H1 (cell line): Measurements from ENCODE around the gene MCF2L. TPM values are rescaled to one million over a fixed set of nuclear protein-coding genes. Genes with fewer than 3 reads are reported as not detected.

ENCODE experiments used
- CTCF ChIA-PET: fragments of 300-600 bp; sonication (Branson Sonifier 250); formaldehyde crosslinking; loops from one replicate; lab custom pipeline; 2021; ENCODE audit not compliant: partially characterized antibody; lab: Charles Lee
- POLR2A ChIA-PET: fragments of 300-600 bp; sonication (Branson Sonifier 250); formaldehyde crosslinking; loops from one replicate; lab custom pipeline; 2021; ENCODE audit warnings: inconsistent platforms; ENCODE audit not compliant: partially characterized antibody; lab: Charles Lee
- DNase-seq, 2 experiments: peaks; one replicate each; pipeline versions ENCODE4 v3.0.0 to v3.0.0-alpha.2; 2010 to 2022; ENCODE audit warnings: low spot score in 2 of 2, low read depth in 1 of 2, mixed read lengths in 1 of 2
- FAIRE-seq: peaks from 2 replicates; lab custom pipeline; 2011; peaks lifted over from hg19 to GRCh38; lab: Jason Lieb, UNC
- H2AFZ ChIP-seq: 2 replicates; pipeline ENCODE4 v1.8.1; 2012; ENCODE audit warnings: low read length, inconsistent platforms
- H2AK5ac ChIP-seq: 2 replicates; pipeline ENCODE4 v1.6.1; 2013; ENCODE audit warnings: low read depth, low read length
- H2BK120ac ChIP-seq: replicated peaks from 2 replicates; pipeline ENCODE3; 2013; ENCODE audit warnings: low read depth, low read length, inconsistent platforms
- H2BK12ac ChIP-seq: 2 replicates; pipeline ENCODE4 v1.6.1; 2013; ENCODE audit warnings: low read depth, low read length
- H2BK15ac ChIP-seq: 2 replicates; pipeline ENCODE4 v1.6.1; 2013; ENCODE audit warnings: low read length
- H2BK20ac ChIP-seq: 2 replicates; pipeline ENCODE4 v1.6.1; 2013; ENCODE audit warnings: low read length
- H2BK5ac ChIP-seq: 2 replicates; pipeline ENCODE4 v1.6.1; 2013; ENCODE audit warnings: low read depth, low read length
- H3K14ac ChIP-seq: 2 replicates; pipeline ENCODE4 v1.6.1; 2013; ENCODE audit warnings: inconsistent platforms; ENCODE audit not compliant: insufficient read length
- H3K18ac ChIP-seq: 2 replicates; pipeline ENCODE4 v1.6.1; 2013; ENCODE audit warnings: low read length; ENCODE audit errors: extremely low read depth
- H3K23ac ChIP-seq: 2 replicates; pipeline ENCODE4 v1.6.1; 2013; ENCODE audit warnings: inconsistent platforms; ENCODE audit not compliant: insufficient read length
- H3K23me2 ChIP-seq: 2 replicates; pipeline ENCODE4 v1.6.1; 2013; ENCODE audit warnings: low read depth, low read length
- H3K27ac ChIP-seq: 2 replicates; pipeline ENCODE4 v1.6.1; 2011; ENCODE audit warnings: low read depth, low read length, inconsistent platforms
- H3K27me3 ChIP-seq, 4 experiments: replicated peaks in 1 of 4; 1 replicate in 1 of 4; 2 replicates in 3 of 4; pipeline versions ENCODE4 v1.6.1 to v1.8.1; 2011 to 2013; ENCODE audit warnings: low read length in 3 of 4, mild to moderate bottlenecking in 3 of 4, inconsistent platforms in 2 of 4, mixed read lengths in 2 of 4, moderate library complexity in 1 of 4; ENCODE audit not compliant: control insufficient read depth in 3 of 4, insufficient read depth in 3 of 4; ENCODE audit errors: extremely low read depth in 1 of 4
- H3K36me3 ChIP-seq, 4 experiments: 2 replicates each; pipeline versions ENCODE4 v1.6.1 to v1.8.1; 2011 to 2013; ENCODE audit warnings: mild to moderate bottlenecking in 4 of 4, low read length in 3 of 4, moderate library complexity in 2 of 4, control low read depth in 1 of 4, inconsistent platforms in 1 of 4; ENCODE audit not compliant: insufficient read depth in 4 of 4, control insufficient read depth in 2 of 4
- H3K4ac ChIP-seq: replicated peaks from 2 replicates; pipeline ENCODE3; 2013; ENCODE audit warnings: low read length, low read depth, mixed read lengths, inconsistent platforms; ENCODE audit not compliant: insufficient read length
- H3K4me1 ChIP-seq, 4 experiments: replicated peaks in 1 of 4; 1 replicate in 1 of 4; 2 replicates in 3 of 4; pipeline versions ENCODE4 v1.6.1 to v1.8.1; 2011 to 2013; ENCODE audit warnings: low read length in 3 of 4, inconsistent platforms in 2 of 4, mixed read lengths in 1 of 4; ENCODE audit not compliant: insufficient read depth in 4 of 4, control insufficient read depth in 3 of 4
- H3K4me2 ChIP-seq, 2 experiments: 2 replicates each; pipeline versions ENCODE4 v1.6.1 to v1.8.1; 2011 to 2013; ENCODE audit warnings: low read depth in 2 of 2, low read length in 2 of 2, control low read depth in 1 of 2, inconsistent platforms in 1 of 2, mild to moderate bottlenecking in 1 of 2; ENCODE audit not compliant: insufficient read depth in 1 of 2
- H3K4me3 ChIP-seq, 4 experiments: fragments of 200-600, 300-600 bp in 1 of 4; sonication (generic), shearing (Covaris generic), sonication (Bioruptor Twin) in 1 of 4; 2 replicates each; pipeline versions ENCODE4 v1.5.1 to v1.8.1; 2011 to 2016; ENCODE audit warnings: low read length in 4 of 4, low read depth in 3 of 4, control low read depth in 2 of 4, inconsistent platforms in 2 of 4, mild to moderate bottlenecking in 2 of 4, mixed read lengths in 1 of 4, moderate library complexity in 1 of 4; ENCODE audit not compliant: insufficient read depth in 2 of 4; ENCODE audit errors: extremely low read depth in 1 of 4
- H3K56ac ChIP-seq: replicated peaks from 2 replicates; pipeline ENCODE3; 2013; ENCODE audit warnings: low read depth, mild to moderate bottlenecking, mixed read lengths, low read length, inconsistent platforms; ENCODE audit not compliant: insufficient read length
- H3K79me1 ChIP-seq: 2 replicates; pipeline ENCODE4 v1.6.1; 2013; ENCODE audit warnings: low read depth, low read length, control low read depth
- H3K79me2 ChIP-seq, 2 experiments: 2 replicates each; pipeline versions ENCODE4 v1.6.1 to v1.8.1; 2012 to 2013; ENCODE audit warnings: low read length in 2 of 2, mild to moderate bottlenecking in 2 of 2, inconsistent platforms in 1 of 2; ENCODE audit not compliant: insufficient read depth in 2 of 2, control insufficient read depth in 1 of 2
- H3K9ac ChIP-seq, 4 experiments: replicated peaks in 1 of 4; 1 replicate in 1 of 4; 2 replicates in 3 of 4; pipeline versions ENCODE4 v1.6.1 to v1.8.1; 2011 to 2013; ENCODE audit warnings: low read depth in 3 of 4, low read length in 3 of 4, control low read depth in 2 of 4, mild to moderate bottlenecking in 2 of 4, moderate library complexity in 2 of 4, inconsistent platforms in 1 of 4; ENCODE audit errors: extremely low read depth in 1 of 4
- H3K9me3 ChIP-seq, 2 experiments: 2 replicates each; pipeline versions ENCODE4 v1.6.1 to v1.8.1; 2012 to 2013; ENCODE audit warnings: mild to moderate bottlenecking in 2 of 2, moderate library complexity in 2 of 2, control low read depth in 1 of 2, inconsistent platforms in 1 of 2, low read depth in 1 of 2, low read length in 1 of 2, mixed read lengths in 1 of 2; ENCODE audit not compliant: insufficient read depth in 2 of 2
- H4K20me1 ChIP-seq, 2 experiments: replicated peaks in 1 of 2; 2 replicates each; pipeline versions ENCODE3 to v1.8.1; 2011 to 2013; ENCODE audit warnings: inconsistent platforms in 2 of 2, low read length in 2 of 2, mild to moderate bottlenecking in 1 of 2; ENCODE audit not compliant: insufficient read depth in 2 of 2, control insufficient read depth in 1 of 2
- H4K5ac ChIP-seq: 2 replicates; pipeline ENCODE4 v1.6.1; 2013; ENCODE audit warnings: low read length, low read depth, mixed read lengths, inconsistent platforms; ENCODE audit not compliant: insufficient read length
- H4K8ac ChIP-seq: 2 replicates; pipeline ENCODE4 v1.8.0; 2013; ENCODE audit warnings: mild to moderate bottlenecking, moderate library complexity, low read length, inconsistent platforms; ENCODE audit not compliant: insufficient read depth; ENCODE audit errors: extremely low read depth
- H4K91ac ChIP-seq: replicated peaks from 2 replicates; pipeline ENCODE3; 2013; ENCODE audit warnings: low read length, mixed read lengths, inconsistent platforms; ENCODE audit not compliant: insufficient read length
- CBX8 ChIP-seq: fragments of 300-800, 300-1000 bp; sonication (generic); IDR thresholded peaks from 2 replicates; pipeline ENCODE4 v1.7.1; 2016; ENCODE audit warnings: low read depth, low read length, borderline replicate concordance
- CTCF ChIP-seq, 3 experiments: IDR thresholded peaks; 1 replicate in 2 of 3; 2 replicates in 1 of 3; pipeline versions ENCODE4 v1.5.1 to v1.6.1; 2011; ENCODE audit warnings: low read length in 3 of 3, mild to moderate bottlenecking in 3 of 3, inconsistent platforms in 2 of 3, low read depth in 1 of 3, moderate library complexity in 1 of 3; ENCODE audit not compliant: insufficient read depth in 1 of 3; ENCODE audit errors: control extremely low read depth in 1 of 3
- TCF12 ChIP-seq: IDR thresholded peaks from 2 replicates; pipeline ENCODE4 v1.6.1; 2011; ENCODE audit warnings: low read depth, mild to moderate bottlenecking, low read length
- WGBS, 2 experiments: shearing (Covaris generic) in 1 of 2; methylation state at CpG; one replicate each; pipeline versions ENCODE4 v1.1.6 to v1.1.7; 2013 to 2015; ENCODE audit warnings: low lambda C conversion rate in 2 of 2, mixed read lengths in 2 of 2, inconsistent platforms in 1 of 2, low coverage in 1 of 2, missing lambda C conversion rate in 1 of 2; ENCODE audit not compliant: insufficient replicate concordance in 2 of 2, insufficient coverage in 1 of 2, insufficient read length in 1 of 2; ENCODE audit errors: extremely low coverage in 1 of 2, missing lambda C conversion rate in 1 of 2; 5-methylcytosine and 5-hydroxymethylcytosine counted together
- polyA plus RNA-seq, 7 experiments: library from polyadenylated mRNA; depleted of rRNA in 3 of 7; stranded (reverse) in 5 of 7; unstranded in 2 of 7; fragments of >200 nt in 5 of 7; fragments of 200-250 nt in 2 of 7; gene quantifications; 1 replicate in 5 of 7; 2 replicates in 1 of 7; 4 replicates in 1 of 7; pipeline versions ENCODE4 v1.2.1 to v1.2.3, GENCODE V29; 2011 to 2013; ENCODE audit warnings: missing spikeins in 2 of 7, mixed read lengths in 2 of 7
- total RNA-seq: library from RNA; stranded (reverse); fragmentation: NEBNext Ultra II Directional; extraction: Animal tissue kit (Norgen Biotek cat#: 25700); gene quantifications from 2 replicates; pipeline ENCODE4 v1.2.1, GENCODE V29; 2021

The MCF2L gene
- total and polyA plus RNA-seq, 2 of the 8 experiments (the other 6 are each of a cell fraction or from before 2014, with no cell fraction given), result 10.1 to 24.4 TPM

- TF ChIP-seq CTCF (IDR thresholded peaks at IDR 0.05; ENCODE audit: control extremely low read depth in 1 of 3, insufficient read depth in 1 of 3, low read depth in 1 of 3, low read length in 3 of 3) (no peak), TCF12 (no peak), CBX8 (no peak)
- TF ChIP-seq, all 59 proteins: peak for 0
- H4K8ac ChIP-seq, result no peak overlapping the region
- no peak overlapping the region for H2AK5ac ChIP-seq
- H2BK12ac ChIP-seq, result no peak overlapping the region
- no peak overlapping the region for H3K18ac ChIP-seq
- H3K56ac ChIP-seq, result no peak overlapping the region
- no peak overlapping the region for H2BK15ac ChIP-seq
- ChIA-PET CTCF (interaction anchor here (1.0 to 1.6 kb wide), 4 partner anchors 10 to 51 kb away, joined by 3 to 5 read pairs (median 4); no protein-coding TSS in a partner anchor), POLR2A (interaction anchor here (1.3 kb wide), 1 partner anchor 10 kb away, joined by 3 read pairs; no protein-coding TSS in a partner anchor)
- no peak overlapping the region for H2AFZ ChIP-seq
- no peak overlapping the region for H3K4me3 ChIP-seq
- H3K79me1 ChIP-seq, result no peaks in the 10 kb centered on the region
- no peak overlapping the region for H4K5ac ChIP-seq
- no peaks in the 10 kb centered on the region for H3K4me1 ChIP-seq
- no peak for DNase-seq
- H3K36me3 ChIP-seq, result peaks cover 0 to 3% (median 0%) of the 10 kb centered on the region in 4 experiments; a peak in 3 of 8 replicates
- no peaks in the 10 kb centered on the region for H4K20me1 ChIP-seq
- no peak overlapping the region for H3K4ac ChIP-seq
- no peak overlapping the region for H3K23ac ChIP-seq
- H2BK5ac ChIP-seq, result no peak overlapping the region
- FAIRE-seq, result no peak
- H2BK120ac ChIP-seq, result no peak overlapping the region
- H3K79me2 ChIP-seq, result no peaks in the 10 kb centered on the region
- H3K23me2 ChIP-seq, result no peaks in the 10 kb centered on the region
- H3K14ac ChIP-seq, result no peak overlapping the region
- 92% methylated on average over 18 of the region's 18 CpGs; no CpG with 5 or more reads in 1 of the 2 experiments for WGBS, 2 experiments
- no peak overlapping the region for H3K27ac ChIP-seq
- H3K9me3 ChIP-seq, result no peaks in the 10 kb centered on the region
- no peaks in the 10 kb centered on the region for H3K27me3 ChIP-seq
- H2BK20ac ChIP-seq, result no peak overlapping the region
- no peak overlapping the region for H3K9ac ChIP-seq
- no peak overlapping the region for H3K4me2 ChIP-seq
- H4K91ac ChIP-seq, result no peak overlapping the region
Measured at GRCh38 chr13:113080361-113080831, 111.4 kb downstream of the MCF2L start.
